Activated CD4-positive, CD25-positive, alpha-beta regulatory T cell treated with anti-CD3 and anti-CD28 coated beads, Interleukin-2, amount 50 U/mL, for 24 hours (primary cell): ENCODE results near the gene KAT7.
"Not testable (repeated sequence)": the region's sequence is repeated elsewhere in the genome, so short reads cannot be mapped to it uniquely, and the experiment has no call there.

Experiments used
- ATAC-seq, 2 donors: fragments of 150-1000 bp; cut with Tn5 transposase; one replicate each; pipeline ENCODE4 v1.10.0; 2021; ENCODE audit warnings: mild to moderate bottlenecking in 1 of 2, moderate library complexity in 1 of 2

The KAT7 gene

GRCh38 chr17:49788478-49789242, at the start of gene KAT7:
TSS of gene KAT7 (plus strand) at chr17:49788681. CDS start at chr17:49788835, 154 bp downstream.
- peak; percentile 89 to 91 for ATAC-seq

- peak; percentile 89 for ATAC-seq
Measured at GRCh38 chr17:49739641-49740271, 48.7 kb upstream of the KAT7 start.

GRCh38 chr17:49741009-49741691, 47.3 kb upstream of the KAT7 start:
- peak; percentile 19 to 21 for ATAC-seq

GRCh38 chr17:49741692-49742076, 46.8 kb upstream of the KAT7 start:
- ATAC-seq = no peak

GRCh38 chr17:49742166-49742638, 46.3 kb upstream of the KAT7 start:
- no peak for ATAC-seq

GRCh38 chr17:49745175-49746139, 43.0 kb upstream of the KAT7 start:
- ATAC-seq = no peak

- peak; percentile 18 to 40 for ATAC-seq
Measured at GRCh38 chr17:49746791-49747490, 41.5 kb upstream of the KAT7 start.

GRCh38 chr17:49747632-49748031, 40.8 kb upstream of the KAT7 start:
- ATAC-seq = no peak

GRCh38 chr17:49748223-49748622, 40.3 kb upstream of the KAT7 start:
- ATAC-seq = no peak

GRCh38 chr17:49748791-49749190, 39.7 kb upstream of the KAT7 start:
- ATAC-seq = peak; percentile 94 to 95

GRCh38 chr17:49749730-49750129, 38.8 kb upstream of the KAT7 start:
- ATAC-seq = no peak

- ATAC-seq = no peak
Measured at GRCh38 chr17:49752508-49752907, 36.0 kb upstream of the KAT7 start.

- no peak for ATAC-seq
Measured at GRCh38 chr17:49753959-49754391, 34.5 kb upstream of the KAT7 start.

- no peak for ATAC-seq
Measured at GRCh38 chr17:49755663-49756283, 32.7 kb upstream of the KAT7 start.

GRCh38 chr17:49756323-49757150, 31.9 kb upstream of the KAT7 start:
- ATAC-seq = no peak

- ATAC-seq = no peak
Measured at GRCh38 chr17:49757151-49757777, 31.2 kb upstream of the KAT7 start.

- ATAC-seq = not testable (repeated sequence)
Measured at GRCh38 chr17:49758464-49759010, 29.9 kb upstream of the KAT7 start.

GRCh38 chr17:49759203-49759602, 29.3 kb upstream of the KAT7 start:
- no peak for ATAC-seq

- ATAC-seq = no peak
Measured at GRCh38 chr17:49760296-49760695, 28.2 kb upstream of the KAT7 start.
